ENCODE measurements around the gene CAPN15.

DNA sequence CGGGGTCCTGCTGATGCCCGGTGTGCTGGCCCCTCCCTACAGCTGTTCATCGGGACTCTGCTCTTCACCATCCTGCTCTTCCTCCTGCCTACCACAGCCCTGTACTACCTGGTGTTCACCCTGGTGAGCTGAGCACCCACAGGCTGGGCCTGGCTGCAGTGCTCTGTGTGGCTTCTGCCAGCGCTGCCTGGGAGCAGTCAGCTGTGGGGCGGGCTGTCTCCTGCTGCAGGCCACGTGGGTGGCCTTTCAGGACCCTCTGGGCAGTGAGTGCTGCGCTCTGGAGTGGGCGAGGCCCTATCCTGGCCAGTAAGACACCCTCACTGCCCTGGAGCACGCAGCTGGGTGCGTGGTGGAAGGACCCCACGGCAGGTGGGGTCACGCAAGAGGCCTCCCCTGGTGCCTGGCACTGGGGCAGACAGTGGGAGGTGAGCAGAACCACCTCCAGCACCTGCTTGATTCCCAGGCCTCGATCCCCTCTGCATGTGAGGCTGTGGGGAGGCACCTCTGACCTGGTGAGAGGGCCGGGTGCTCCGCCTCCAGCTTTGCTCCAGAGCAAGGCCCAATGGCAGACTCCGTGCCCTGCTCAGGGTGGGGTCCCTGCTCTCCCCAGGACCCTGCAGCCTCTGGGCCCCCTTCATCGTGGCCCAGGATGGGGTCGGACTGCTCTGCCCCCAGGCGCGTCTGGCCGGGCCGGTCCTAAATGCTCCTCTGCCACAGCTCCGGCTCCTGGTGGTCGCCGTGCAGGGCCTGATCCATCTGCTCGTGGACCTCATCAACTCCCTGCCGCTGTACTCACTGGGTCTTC is 52.8 kb downstream of the CAPN15 start:
- TF ChIP-seq, protein P1, sequence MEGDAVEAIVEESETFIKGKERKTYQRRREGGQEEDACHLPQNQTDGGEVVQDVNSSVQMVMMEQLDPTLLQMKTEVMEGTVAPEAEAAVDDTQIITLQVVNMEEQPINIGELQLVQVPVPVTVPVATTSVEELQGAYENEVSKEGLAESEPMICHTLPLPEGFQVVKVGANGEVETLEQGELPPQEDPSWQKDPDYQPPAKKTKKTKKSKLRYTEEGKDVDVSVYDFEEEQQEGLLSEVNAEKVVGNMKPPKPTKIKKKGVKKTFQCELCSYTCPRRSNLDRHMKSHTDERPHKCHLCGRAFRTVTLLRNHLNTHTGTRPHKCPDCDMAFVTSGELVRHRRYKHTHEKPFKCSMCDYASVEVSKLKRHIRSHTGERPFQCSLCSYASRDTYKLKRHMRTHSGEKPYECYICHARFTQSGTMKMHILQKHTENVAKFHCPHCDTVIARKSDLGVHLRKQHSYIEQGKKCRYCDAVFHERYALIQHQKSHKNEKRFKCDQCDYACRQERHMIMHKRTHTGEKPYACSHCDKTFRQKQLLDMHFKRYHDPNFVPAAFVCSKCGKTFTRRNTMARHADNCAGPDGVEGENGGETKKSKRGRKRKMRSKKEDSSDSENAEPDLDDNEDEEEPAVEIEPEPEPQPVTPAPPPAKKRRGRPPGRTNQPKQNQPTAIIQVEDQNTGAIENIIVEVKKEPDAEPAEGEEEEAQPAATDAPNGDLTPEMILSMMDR (conservative IDR thresholded peaks at IDR 0.05; ENCODE audit: low read depth, low read length), result no peak
- no peak for TF ChIP-seq EZH2phosphoT487 (IDR thresholded peaks at IDR 0.05; ENCODE audit: borderline replicate concordance, low read length)
- TF ChIP-seq EZH2 (IDR thresholded peaks at IDR 0.05; ENCODE audit: low read length, unreplicated experiment), result no peak

Measured in PC-3 (cell line).